Stomach (tissue), 9 donors: Measurements from ENCODE around the gene COP1. TPM values are rescaled to one million over a fixed set of nuclear protein-coding genes. Genes with fewer than 3 reads are reported as not detected.

Experiments used
- DNase-seq, 2 donors: peaks; one replicate each; pipeline versions ENCODE4 v3.0.0 to v3.0.0-alpha.2; 2013 to 2019
- H3K27ac ChIP-seq, 5 donors: fragments of 200-600 bp in 4 of 5; sonication (generic) in 4 of 5; one replicate each; pipeline ENCODE4 v1.5.1; 2013 to 2019; ENCODE audit warnings: mild to moderate bottlenecking in 1 of 5, moderate library complexity in 1 of 5
- H3K27me3 ChIP-seq, 3 donors: fragments of 200-600 bp; sonication (generic); one replicate each; pipeline ENCODE4 v1.5.1; 2017 to 2019; ENCODE audit warnings: mixed run types in 1 of 3
- H3K36me3 ChIP-seq, 4 donors: fragments of 200-600 bp; sonication (generic); 1 replicate in 3 of 4; 2 replicates in 1 of 4; pipeline ENCODE4 v1.5.1; 2016 to 2019
- H3K4me1 ChIP-seq, 4 donors: fragments of 200-600 bp; sonication (generic); one replicate each; pipeline ENCODE4 v1.5.1; 2016 to 2019
- H3K4me3 ChIP-seq, 4 donors: fragments of 200-600 bp; sonication (generic) in 3 of 4; one replicate each; pipeline ENCODE4 v1.5.1; 2016 to 2019; ENCODE audit warnings: mild to moderate bottlenecking in 1 of 4
- H3K9me3 ChIP-seq, 4 donors: fragments of 200-600 bp; sonication (generic); one replicate each; pipeline ENCODE4 v1.5.1; 2016 to 2019
- CTCF ChIP-seq, 7 experiments: fragments of 450-650 bp in 4 of 7; fragments of 200-600 bp in 3 of 7; sonication (generic) in 3 of 7; IDR thresholded peaks; one replicate each; pipeline ENCODE4 v1.5.1; 2016 to 2019; ENCODE audit warnings: antibody characterized with exemption in 7 of 7, control low read depth in 2 of 7, mild to moderate bottlenecking in 1 of 7
- EP300 ChIP-seq: sonication (generic); formaldehyde crosslinking; IDR thresholded peaks from one replicate; pipeline ENCODE4 v1.6.1; 2017; ENCODE audit warnings: antibody characterized with exemption
- POLR2A ChIP-seq, 4 donors: fragments of 450-650 bp; IDR thresholded peaks; one replicate each; pipeline ENCODE4 v1.6.1; 2016; ENCODE audit warnings: antibody characterized with exemption in 4 of 4, control low read depth in 2 of 4, mild to moderate bottlenecking in 1 of 4, moderate library complexity in 1 of 4
- POLR2AphosphoS5 ChIP-seq, 3 donors: sonication (generic); formaldehyde crosslinking; IDR thresholded peaks; one replicate each; pipeline ENCODE4 v1.6.1; 2016; ENCODE audit warnings: antibody characterized with exemption in 3 of 3
- WGBS, 5 donors: extraction: QIAGEN DNeasy Blood & Tissue Kit in 3 of 5; methylation state at CpG; one replicate each; pipeline versions ENCODE4 v1.1.5 to v1.1.7; 2013 to 2018; 5-methylcytosine and 5-hydroxymethylcytosine counted together
- intact Hi-C: fragments of 100-400 bp; cut with DNase I; formaldehyde crosslinking; loops from one replicate; pipeline ENCODE4 v1.15.1; 2023; ENCODE audit warnings: low total_unique reads
- polyA plus RNA-seq, 3 donors: library from polyadenylated mRNA; stranded (reverse); fragments of 200-250 nt; gene quantifications; one replicate each; pipeline ENCODE4 v1.2.3, GENCODE V29; 2013
- total RNA-seq, 5 donors: library from RNA; depleted of rRNA; stranded (reverse); fragments of >200 nt; gene quantifications; one replicate each; pipeline versions ENCODE4 v1.1.0 to v1.2.3, GENCODE V29; 2014 to 2016
- donor health status: healthy with polysubstance abuse.
- donor health status: Bipolar disorder and iron deficiency.
- donor health status: healthy.

The COP1 gene
- total and polyA plus RNA-seq, 8 donors = 36.2 to 127 (median 55.1) TPM

GRCh38 chr1:175935166-175935565, 271.9 kb downstream of the COP1 start:
- Histone ChIP-seq H3K27me3 (no peaks in the 10 kb centered on the region), H3K4me3 (no peak overlapping the region), H3K36me3 (peaks cover 0 to 27% (median 21%) of the 10 kb centered on the region in 4 donors), H3K4me1 (no peaks in the 10 kb centered on the region), H3K27ac (no peak overlapping the region), H3K9me3 (peaks cover 0 to 2% (median under 1%) of the 10 kb centered on the region in 4 donors)
- no peak for DNase-seq
- no peak for TF ChIP-seq CTCF (IDR thresholded peaks at IDR 0.05)
- TF ChIP-seq EP300 = no peak
- TF ChIP-seq POLR2A (IDR thresholded peaks at IDR 0.05) = no peak
- no peak for TF ChIP-seq POLR2AphosphoS5 (IDR thresholded peaks at IDR 0.05)
- WGBS, 5 donors = 89 to 97% (median 90%) methylated on average over 3 of the region's 3 CpGs
- intact Hi-C loops = no loop called here

GRCh38 chr1:175933801-175934200, 273.3 kb downstream of the COP1 start:
- no peak overlapping the region for H3K27ac ChIP-seq
- TF ChIP-seq POLR2A (IDR thresholded peaks at IDR 0.05) = no peak
- no peak for TF ChIP-seq POLR2AphosphoS5 (IDR thresholded peaks at IDR 0.05)
- no peak for TF ChIP-seq EP300
- TF ChIP-seq CTCF (IDR thresholded peaks at IDR 0.05) = no peak
- DNase-seq = no peak
- no peaks in the 10 kb centered on the region for H3K27me3 ChIP-seq
- no peaks in the 10 kb centered on the region for H3K4me1 ChIP-seq
- H3K36me3 ChIP-seq = peaks cover 0 to 23% (median 12%) of the 10 kb centered on the region in 4 donors
- 72 to 89% (median 80%) methylated on average over 3 of the region's 3 CpGs for WGBS, 5 donors
- peaks cover 0 to 15% (median 9%) of the 10 kb centered on the region in 4 donors for H3K9me3 ChIP-seq
- no peak overlapping the region for H3K4me3 ChIP-seq
- intact Hi-C loops = no loop called here

GRCh38 chr1:175927944-175928343, 279.1 kb downstream of the COP1 start:
- DNase-seq = no peak
- Histone ChIP-seq H3K4me1 (no peaks in the 10 kb centered on the region), H3K9me3 (peaks cover 6 to 36% (median 24%) of the 10 kb centered on the region in 4 donors), H3K27ac (no peak overlapping the region), H3K36me3 (peaks cover 0 to 19% (median 9%) of the 10 kb centered on the region in 4 donors), H3K27me3 (no peaks in the 10 kb centered on the region), H3K4me3 (no peak overlapping the region)
- WGBS, 5 donors = 95 to 100% (median 98%) methylated on average over 1 of the region's 1 CpG
- intact Hi-C loops = no loop called here
- TF ChIP-seq POLR2A (IDR thresholded peaks at IDR 0.05) (no peak), POLR2AphosphoS5 (IDR thresholded peaks at IDR 0.05) (no peak)

- WGBS, 5 donors = 67 to 82% (median 71%) methylated on average over 3 of the region's 3 CpGs
- intact Hi-C loops = no loop called here
- Histone ChIP-seq H3K4me3 (no peak overlapping the region), H3K9me3 (peaks cover 0 to 10% (median 5%) of the 10 kb centered on the region in 4 donors), H3K27ac (no peak overlapping the region), H3K36me3 (peaks cover 0 to 13% (median 9%) of the 10 kb centered on the region in 4 donors), H3K4me1 (no peaks in the 10 kb centered on the region), H3K27me3 (no peaks in the 10 kb centered on the region)
- DNase-seq = no peak
- TF ChIP-seq POLR2AphosphoS5 (IDR thresholded peaks at IDR 0.05) (no peak), EP300 (no peak), CTCF (IDR thresholded peaks at IDR 0.05) (no peak), POLR2A (IDR thresholded peaks at IDR 0.05) (no peak)
Observed at GRCh38 chr1:175922254-175922881, 284.7 kb downstream of the COP1 start.

- intact Hi-C loops = no loop called here
Observed at GRCh38 chr1:175920381-175920780, 286.7 kb downstream of the COP1 start.

More at GRCh38 chr1:175920381-175920780, 286.7 kb downstream of the COP1 start:
- peaks cover 0 to 8% (median 0%) of the 10 kb centered on the region in 4 donors for H3K36me3 ChIP-seq
- DNase-seq = no peak
- H3K9me3 ChIP-seq = no peaks in the 10 kb centered on the region
- 59 to 75% (median 63%) methylated on average over 4 of the region's 4 CpGs for WGBS, 5 donors
- no peak overlapping the region for H3K4me3 ChIP-seq
- TF ChIP-seq EP300 (no peak), CTCF (IDR thresholded peaks at IDR 0.05) (no peak), POLR2A (IDR thresholded peaks at IDR 0.05) (no peak), POLR2AphosphoS5 (IDR thresholded peaks at IDR 0.05) (no peak)
- no peak overlapping the region for H3K27ac ChIP-seq
- no peaks in the 10 kb centered on the region for H3K4me1 ChIP-seq
- no peaks in the 10 kb centered on the region for H3K27me3 ChIP-seq
